GM18907 (cell line): ENCODE results near the gene MUTYH.

Source experiments
- ATAC-seq: cut with Tn5 transposase; IDR thresholded peaks from one replicate; pipeline ENCODE4 v1.9.1; 2021; ENCODE audit warnings: mild to moderate bottlenecking, moderate library complexity; ENCODE audit not compliant: unreplicated experiment

MUTYH gene

GRCh38 chr1:45351508-45351907 is 11.3 kb upstream of the MUTYH start:
- no peak for ATAC-seq

GRCh38 chr1:45348966-45349677 is 8.9 kb upstream of the MUTYH start:
- ATAC-seq: no peak

GRCh38 chr1:45348609-45348965 is 8.3 kb upstream of the MUTYH start:
- no peak for ATAC-seq

- no peak for ATAC-seq
Measured at GRCh38 chr1:45348020-45348419, 7.8 kb upstream of the MUTYH start.

- no peak for ATAC-seq
Measured at GRCh38 chr1:45346473-45346872, 6.2 kb upstream of the MUTYH start.

GRCh38 chr1:45345014-45345413 is 4.8 kb upstream of the MUTYH start:
- no peak for ATAC-seq

DNA sequence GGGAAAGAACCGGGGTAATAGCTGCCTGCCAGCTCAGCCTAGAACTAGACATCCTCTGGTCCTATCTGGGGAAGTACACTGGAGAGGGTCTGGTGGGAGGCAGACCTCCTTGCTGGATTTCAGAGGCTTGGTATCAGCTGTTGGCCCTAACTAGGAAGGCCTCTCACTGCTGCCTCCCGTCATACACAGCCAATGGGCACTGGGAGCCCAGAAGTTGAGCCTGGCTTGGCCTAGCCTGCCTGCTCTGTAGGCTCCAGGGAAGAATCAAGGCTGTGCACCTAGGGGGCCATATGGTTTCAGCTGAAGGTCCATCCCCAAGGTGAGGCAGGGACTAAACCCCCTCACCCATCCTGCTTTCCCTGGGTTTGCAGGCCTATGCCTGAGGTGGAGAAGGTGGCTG is 4.3 kb upstream of the MUTYH start:
- no peak for ATAC-seq

GRCh38 chr1:45340816-45341466 is 701 bp upstream of the MUTYH start:
- no peak for ATAC-seq

- no peak for ATAC-seq
Measured at GRCh38 chr1:45337630-45338325, 2.5 kb downstream of the MUTYH start.

GRCh38 chr1:45335855-45336324 is 4.3 kb downstream of the MUTYH start:
- no peak for ATAC-seq

DNA sequence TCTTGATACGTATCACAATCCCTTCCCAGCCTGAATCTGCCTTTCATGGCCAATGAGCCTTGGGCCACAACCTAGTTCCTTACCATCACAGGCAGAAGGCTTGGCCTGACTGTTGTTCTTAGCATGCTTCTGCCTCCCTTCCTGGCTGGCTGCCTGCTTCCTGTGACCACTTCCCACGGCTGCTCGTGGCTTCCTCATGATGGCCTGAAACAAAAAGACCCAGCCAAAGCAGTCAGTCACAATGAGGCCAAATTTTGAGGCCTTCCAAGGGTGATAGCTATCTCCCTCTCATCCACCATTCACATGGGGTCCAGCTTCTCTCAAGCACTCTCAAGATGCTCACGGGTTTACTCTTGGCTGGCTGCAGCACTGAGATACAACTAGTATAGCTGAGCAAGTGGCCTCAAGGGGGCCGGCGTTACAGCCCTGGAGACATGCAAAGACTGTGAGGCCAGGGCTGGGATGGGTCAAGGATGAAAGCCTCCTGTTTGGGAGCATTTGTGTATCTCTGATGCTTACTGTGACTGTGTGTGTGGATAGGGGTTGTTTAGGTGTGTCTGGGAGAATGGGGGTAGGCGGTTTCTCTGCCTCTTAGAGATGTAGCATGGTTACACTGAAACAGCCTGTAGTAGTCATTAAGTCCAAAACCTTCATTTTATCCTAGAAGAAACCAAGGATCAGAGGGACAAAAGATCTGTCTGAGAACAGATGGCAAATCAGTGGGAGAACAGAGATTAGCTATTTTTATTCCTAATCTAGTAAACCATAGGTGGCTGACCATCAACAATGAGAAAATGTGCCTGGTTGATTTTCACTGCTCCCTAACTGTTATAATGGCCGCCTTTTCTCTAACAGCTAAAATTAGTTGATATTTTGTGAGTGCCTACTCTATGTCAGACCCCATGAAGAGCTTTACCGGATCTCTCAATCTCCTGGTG is 5.7 kb downstream of the MUTYH start:
- no peak for ATAC-seq

DNA sequence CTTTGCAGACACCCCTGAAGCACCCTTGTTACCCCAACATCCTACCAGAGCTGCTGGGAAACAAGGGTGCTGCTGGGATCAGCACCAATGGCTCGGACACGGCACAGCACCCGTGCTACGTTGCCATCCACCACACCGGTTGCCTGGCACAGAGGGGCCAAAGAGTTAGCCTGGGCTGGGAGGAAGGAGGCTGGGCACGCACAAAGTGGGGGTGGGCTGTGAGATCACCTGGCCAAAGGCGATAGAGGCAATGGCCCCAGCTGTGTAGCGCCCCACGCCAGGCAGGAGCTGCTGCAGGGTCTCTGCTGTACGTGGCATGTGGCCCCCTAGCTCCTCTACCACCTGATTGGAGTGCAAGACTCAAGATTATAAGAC is 7.9 kb downstream of the MUTYH start:
- no peak for ATAC-seq

DNA sequence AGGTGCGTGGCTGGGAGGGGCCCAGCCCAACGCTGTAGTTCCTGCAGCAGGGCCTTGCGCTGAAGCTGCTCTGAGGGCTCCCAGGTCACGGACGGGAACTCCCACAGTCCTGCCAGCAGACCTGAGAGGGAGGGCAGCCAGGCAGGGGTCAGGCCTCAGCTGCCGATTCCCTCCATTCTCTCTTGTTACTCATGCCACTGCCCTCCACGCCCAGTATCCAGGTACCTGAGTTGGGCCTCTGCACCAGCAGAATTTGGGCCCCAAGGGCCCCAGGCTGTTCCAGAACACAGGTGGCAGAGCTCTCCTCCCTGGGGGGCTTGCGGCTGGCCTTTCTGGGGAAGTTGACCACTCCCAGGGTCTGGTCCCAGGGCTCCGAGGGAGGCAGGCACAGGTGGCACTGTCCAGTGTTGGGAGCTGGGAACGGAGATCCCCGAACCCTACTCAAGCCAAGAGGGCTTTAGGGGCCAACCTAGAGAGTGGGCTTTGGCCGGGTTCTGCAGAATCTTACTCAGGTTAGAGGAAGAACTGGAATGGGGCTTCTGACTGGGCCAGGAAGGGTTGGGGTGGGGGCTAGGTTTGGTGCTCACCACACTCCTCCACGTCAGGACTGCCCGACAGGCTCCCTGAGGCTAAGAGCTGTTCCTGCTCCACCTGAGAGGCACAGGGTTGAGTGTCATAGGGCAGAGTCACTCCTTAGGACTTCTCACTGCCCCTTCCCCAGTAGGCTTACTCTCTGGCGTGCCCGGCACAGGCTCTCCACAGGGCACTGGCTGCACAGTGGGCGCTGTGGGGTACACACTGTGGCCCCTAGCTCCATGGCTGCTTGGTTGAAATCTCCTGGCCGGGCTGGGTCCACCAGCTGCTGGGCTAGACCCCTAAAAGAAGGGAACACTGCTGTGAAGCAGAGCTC is 8.5 kb downstream of the MUTYH start:
- no peak for ATAC-seq

- no peak for ATAC-seq
Measured at GRCh38 chr1:45329445-45329844, 10.8 kb downstream of the MUTYH start.

DNA sequence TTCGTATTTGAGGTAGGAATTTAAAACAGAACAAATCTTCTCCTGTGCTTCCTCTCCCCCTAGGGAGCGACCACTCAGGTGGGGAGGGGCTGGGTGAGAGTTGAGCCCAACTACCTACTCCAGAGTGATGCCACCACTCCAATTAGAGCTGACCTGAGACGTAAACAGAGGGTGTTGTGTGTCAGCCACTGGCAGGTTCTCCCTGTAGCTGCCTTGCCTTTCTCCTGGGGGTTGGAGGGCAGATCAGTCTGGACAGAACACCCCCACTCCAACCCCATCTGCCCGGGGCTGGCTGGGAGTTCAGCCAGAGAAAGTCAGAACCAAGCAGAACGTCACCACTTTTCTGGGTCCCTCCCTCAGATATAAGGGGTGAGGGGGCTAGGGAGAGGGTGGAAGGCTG is 11.6 kb downstream of the MUTYH start:
- ATAC-seq: no peak

DNA sequence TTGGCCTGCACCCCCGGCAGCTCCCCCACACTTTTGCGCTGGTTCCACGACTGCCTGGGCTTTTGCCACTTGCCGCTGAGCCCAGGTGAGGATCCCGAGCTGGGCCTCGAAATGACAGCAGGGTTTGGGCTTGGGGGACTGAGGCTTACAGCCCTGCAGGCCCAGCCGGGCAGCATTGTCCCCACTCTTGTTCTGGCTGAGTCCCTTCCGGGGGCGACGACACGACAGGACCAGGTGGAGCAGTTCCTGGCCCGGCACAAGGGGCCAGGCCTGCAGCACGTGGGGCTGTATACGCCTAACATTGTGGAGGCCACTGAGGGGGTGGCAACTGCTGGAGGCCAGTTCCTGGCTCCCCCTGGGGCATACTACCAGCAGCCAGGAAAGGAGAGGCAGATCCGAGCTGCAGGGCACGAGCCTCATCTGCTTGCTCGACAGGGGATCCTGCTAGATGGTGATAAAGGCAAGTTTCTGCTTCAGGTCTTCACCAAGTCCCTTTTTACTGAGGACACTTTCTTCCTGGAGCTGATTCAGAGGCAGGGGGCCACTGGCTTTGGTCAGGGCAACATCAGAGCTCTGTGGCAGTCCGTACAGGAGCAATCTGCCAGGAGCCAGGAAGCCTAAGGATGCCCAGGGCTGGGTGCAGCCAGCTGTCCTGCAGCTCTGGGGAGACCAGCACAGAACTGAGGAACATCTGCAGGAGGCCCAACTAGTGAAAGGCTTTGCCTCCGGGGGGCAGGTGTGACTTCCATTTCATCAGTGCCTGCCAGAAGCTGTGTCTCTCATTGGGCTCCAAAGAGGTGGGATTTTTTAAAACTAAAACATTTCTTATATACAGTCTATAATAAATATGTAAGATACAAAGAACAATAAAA is 12.4 kb downstream of the MUTYH start:
- no peak for ATAC-seq

- ATAC-seq: no peak
Measured at GRCh38 chr1:45326627-45327623, 13.3 kb downstream of the MUTYH start, which contains the start of gene HPDL. TSS of gene HPDL (plus strand) at chr1:45326895. CDS start at chr1:45327149, 254 bp downstream.
